K562 (cell line): ENCODE measurements around the gene SNX17. TPM values are rescaled to one million over a fixed set of nuclear protein-coding genes. Genes with fewer than 3 reads are reported as not detected.

Experiments
- EP400 ChIP-seq: fragments of 450-650 bp; IDR thresholded peaks from 2 replicates; pipeline ENCODE4 v1.6.1; 2017; ENCODE audit warnings: antibody characterized with exemption, mild to moderate bottlenecking, moderate library complexity
- FOXA3 ChIP-seq, 2 experiments: fragments of 450-650 bp in 1 of 2; sonication (generic) in 1 of 2; formaldehyde crosslinking; IDR thresholded peaks in 1 of 2; conservative IDR thresholded peaks in 1 of 2; 2 replicates each; pipeline versions ENCODE4 v1.4.0 to v1.8.0; 2020 to 2022; ENCODE audit warnings: mild to moderate bottlenecking in 2 of 2, missing genetic modification reagents in 1 of 2
- FOXJ2 ChIP-seq: fragments of 200-800 bp; sonication (Bioruptor generic); IDR thresholded peaks from 2 replicates; pipeline ENCODE4 v1.6.1; 2016; ENCODE audit warnings: missing genetic modification characterization, missing compliant biosample characterization
- IRF2 ChIP-seq: sonication (generic); formaldehyde crosslinking; IDR thresholded peaks from 2 replicates; pipeline ENCODE4 v1.8.1; 2022; ENCODE audit warnings: mild to moderate bottlenecking, missing genetic modification reagents
- NCOA2 ChIP-seq, 2 experiments: fragments of 450-650 bp; IDR thresholded peaks; 2 replicates each; pipeline ENCODE4 v1.6.1; 2018; ENCODE audit warnings: mild to moderate bottlenecking in 2 of 2, moderate library complexity in 1 of 2; ENCODE audit not compliant: partially characterized antibody in 2 of 2
- NCOA4 ChIP-seq: fragments of 450-650 bp; IDR thresholded peaks from 2 replicates; pipeline ENCODE4 v1.6.1; 2018; ENCODE audit warnings: mild to moderate bottlenecking; ENCODE audit not compliant: partially characterized antibody
- POLR3A ChIP-seq: IDR thresholded peaks from 2 replicates; pipeline ENCODE4 v1.6.1; 2011; ENCODE audit warnings: borderline replicate concordance, mild to moderate bottlenecking, moderate library complexity; ENCODE audit not compliant: insufficient read length, insufficient read depth; ENCODE audit errors: extremely low read depth
- RBM22 ChIP-seq: fragments of 200-400 bp; formaldehyde crosslinking; IDR thresholded peaks from 2 replicates; pipeline ENCODE4 v1.6.1; 2018; ENCODE audit warnings: low read length, low read depth; ENCODE audit not compliant: poor library complexity, severe bottlenecking
- SETDB1 ChIP-seq: IDR thresholded peaks from one replicate; pipeline ENCODE4 v1.6.1; 2012; ENCODE audit warnings: low read length, control low read depth, inconsistent platforms
- SMARCC2 ChIP-seq: fragments of 450-650 bp; IDR thresholded peaks from 2 replicates; pipeline ENCODE4 v1.6.1; 2017; ENCODE audit warnings: antibody characterized with exemption, moderate library complexity, mild to moderate bottlenecking, low read depth
- ZC3H4 ChIP-seq: sonication (generic); formaldehyde crosslinking; IDR thresholded peaks from 2 replicates; pipeline ENCODE4 v1.9.0; 2021; ENCODE audit warnings: missing genetic modification reagents, borderline replicate concordance
- ZNF316 ChIP-seq: fragments of 450-650 bp; IDR thresholded peaks from 2 replicates; pipeline ENCODE4 v1.6.1; 2016
- ZNF707 ChIP-seq: fragments of 250-450 bp; sonication (Bioruptor Pico); conservative IDR thresholded peaks from 2 replicates; pipeline ENCODE4 v1.8.0; 2022; ENCODE audit warnings: inconsistent platforms, mild to moderate bottlenecking, moderate library complexity
- ZNF76 ChIP-seq: fragments of 250-450 bp; sonication (Bioruptor Pico); IDR thresholded peaks from 2 replicates; pipeline ENCODE4 v1.4.0; 2020; ENCODE audit warnings: mild to moderate bottlenecking, moderate library complexity, borderline replicate concordance
- ZNF764 ChIP-seq: fragments of 250-450 bp; sonication (Bioruptor Pico); IDR thresholded peaks from 2 replicates; pipeline ENCODE4 v1.4.0; 2020; ENCODE audit warnings: low read depth, mild to moderate bottlenecking, moderate library complexity
- polyA plus RNA-seq, 8 experiments: library from polyadenylated mRNA; depleted of rRNA in 4 of 8; stranded (reverse) in 5 of 8; unstranded in 3 of 8; fragments of >200 nt; fragmentation: Nextera tagmentation in 2 of 8; fragmentation: Illumina TruSeq in 1 of 8; extraction: Ambion mirVana in 2 of 8; extraction: Trizol in 1 of 8; gene quantifications; 2 replicates each; pipeline versions ENCODE4 v1.2.1 to v1.2.3, GENCODE V29; 2011 to 2014; ENCODE audit warnings: inconsistent platforms in 1 of 8, missing spikeins in 1 of 8
- total RNA-seq, 7 experiments: library from RNA; depleted of rRNA in 6 of 7; stranded (reverse); fragments of >200 nt in 6 of 7; fragmentation: Illumina TruSeq in 2 of 7; extraction: Trizol in 2 of 7; gene quantifications; 2 replicates each; pipeline versions ENCODE4 v1.2.1 to v1.2.3, GENCODE V29; 2011 to 2021; ENCODE audit warnings: low replicate concordance in 1 of 7
- TF ChIP-seq, protein P1 (sequence below): fragments of 150-350 bp; conservative IDR thresholded peaks from 2 replicates; pipeline ENCODE4 v1.6.1; 2014; ENCODE audit warnings: low read length
- TF ChIP-seq, protein P2 (sequence below): fragments of 450-650 bp; conservative IDR thresholded peaks from 2 replicates; pipeline ENCODE4 v1.6.1; 2016; ENCODE audit warnings: missing genetic modification characterization, low read depth, mild to moderate bottlenecking, missing compliant biosample characterization, moderate library complexity
- TF ChIP-seq, protein P3 (sequence below): sonication (generic); formaldehyde crosslinking; IDR thresholded peaks from 2 replicates; pipeline ENCODE4 v1.8.0; 2022; ENCODE audit warnings: mild to moderate bottlenecking, missing genetic modification reagents, borderline replicate concordance
- TF ChIP-seq, protein P4 (sequence below): fragments of 250-450 bp; sonication (Bioruptor Pico); IDR thresholded peaks from 2 replicates; pipeline ENCODE4 v1.8.0; 2021; ENCODE audit warnings: moderate library complexity, mild to moderate bottlenecking, inconsistent platforms

SNX17 gene
- total and polyA plus RNA-seq, 9 of the 15 experiments (the other 6 are each of a cell fraction or from before 2014, with no cell fraction given): 3.0 to 75.7 (median 54.6) TPM

DNA sequence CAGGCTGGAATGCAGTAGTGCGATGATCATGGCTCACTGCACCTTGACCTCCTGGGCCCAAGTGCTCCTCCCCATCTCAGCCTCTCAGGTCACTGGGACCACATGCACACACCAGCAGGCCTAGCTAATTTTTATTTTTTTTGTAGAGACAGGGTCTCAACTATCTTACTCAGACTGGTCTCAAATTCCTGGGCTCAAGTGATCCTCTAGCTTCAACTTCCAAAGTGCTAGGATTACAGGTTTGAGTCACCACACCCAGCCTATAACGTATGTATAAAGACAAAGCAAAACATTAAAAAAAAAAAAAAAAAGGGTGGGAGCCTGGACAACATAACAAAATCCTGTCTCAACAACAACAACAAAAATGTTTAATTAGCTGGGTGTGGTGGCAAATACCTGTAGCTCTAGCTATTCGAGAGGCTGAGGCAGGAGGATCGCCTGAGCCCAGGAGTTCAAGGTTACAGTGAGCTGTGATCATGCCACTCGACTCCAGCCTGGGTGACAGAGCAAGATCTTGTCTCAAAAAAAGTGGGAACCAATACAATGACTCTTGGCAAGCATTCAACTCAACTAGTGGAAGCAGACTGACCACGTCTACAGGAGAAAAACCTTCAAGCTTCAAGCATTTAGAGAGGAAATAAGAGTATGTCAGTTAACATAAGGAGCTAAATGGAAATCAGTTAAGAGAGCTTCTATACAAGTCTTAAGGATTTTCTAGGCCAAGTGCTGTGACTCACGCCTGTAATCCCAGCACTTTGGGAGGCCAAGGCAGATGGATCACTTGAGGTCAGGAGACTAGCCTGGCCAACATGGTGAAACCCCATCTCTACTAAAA is 16.4 kb upstream of the SNX17 start (continued):
- TF ChIP-seq FOXJ2 (tag): peak; percentile 55; the same call in 1 of the 2 replicates
- 0 out of 2 replicates have a peak, but pooled peaks have one; percentile 32 for TF ChIP-seq SMARCC2
- no peak for TF ChIP-seq NCOA4
- no peak for TF ChIP-seq ZNF76
- TF ChIP-seq, protein P1, sequence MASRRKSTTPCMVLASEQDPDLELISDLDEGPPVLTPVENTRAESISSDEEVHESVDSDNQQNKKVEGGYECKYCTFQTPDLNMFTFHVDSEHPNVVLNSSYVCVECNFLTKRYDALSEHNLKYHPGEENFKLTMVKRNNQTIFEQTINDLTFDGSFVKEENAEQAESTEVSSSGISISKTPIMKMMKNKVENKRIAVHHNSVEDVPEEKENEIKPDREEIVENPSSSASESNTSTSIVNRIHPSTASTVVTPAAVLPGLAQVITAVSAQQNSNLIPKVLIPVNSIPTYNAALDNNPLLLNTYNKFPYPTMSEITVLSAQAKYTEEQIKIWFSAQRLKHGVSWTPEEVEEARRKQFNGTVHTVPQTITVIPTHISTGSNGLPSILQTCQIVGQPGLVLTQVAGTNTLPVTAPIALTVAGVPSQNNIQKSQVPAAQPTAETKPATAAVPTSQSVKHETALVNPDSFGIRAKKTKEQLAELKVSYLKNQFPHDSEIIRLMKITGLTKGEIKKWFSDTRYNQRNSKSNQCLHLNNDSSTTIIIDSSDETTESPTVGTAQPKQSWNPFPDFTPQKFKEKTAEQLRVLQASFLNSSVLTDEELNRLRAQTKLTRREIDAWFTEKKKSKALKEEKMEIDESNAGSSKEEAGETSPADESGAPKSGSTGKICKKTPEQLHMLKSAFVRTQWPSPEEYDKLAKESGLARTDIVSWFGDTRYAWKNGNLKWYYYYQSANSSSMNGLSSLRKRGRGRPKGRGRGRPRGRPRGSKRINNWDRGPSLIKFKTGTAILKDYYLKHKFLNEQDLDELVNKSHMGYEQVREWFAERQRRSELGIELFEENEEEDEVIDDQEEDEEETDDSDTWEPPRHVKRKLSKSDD: no peak
- TF ChIP-seq, protein P2, sequence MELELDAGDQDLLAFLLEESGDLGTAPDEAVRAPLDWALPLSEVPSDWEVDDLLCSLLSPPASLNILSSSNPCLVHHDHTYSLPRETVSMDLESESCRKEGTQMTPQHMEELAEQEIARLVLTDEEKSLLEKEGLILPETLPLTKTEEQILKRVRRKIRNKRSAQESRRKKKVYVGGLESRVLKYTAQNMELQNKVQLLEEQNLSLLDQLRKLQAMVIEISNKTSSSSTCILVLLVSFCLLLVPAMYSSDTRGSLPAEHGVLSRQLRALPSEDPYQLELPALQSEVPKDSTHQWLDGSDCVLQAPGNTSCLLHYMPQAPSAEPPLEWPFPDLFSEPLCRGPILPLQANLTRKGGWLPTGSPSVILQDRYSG (tag): 0 out of 2 replicates have a peak, but pooled peaks have one; percentile 49
- no peak for TF ChIP-seq SETDB1
- TF ChIP-seq, protein P3, sequence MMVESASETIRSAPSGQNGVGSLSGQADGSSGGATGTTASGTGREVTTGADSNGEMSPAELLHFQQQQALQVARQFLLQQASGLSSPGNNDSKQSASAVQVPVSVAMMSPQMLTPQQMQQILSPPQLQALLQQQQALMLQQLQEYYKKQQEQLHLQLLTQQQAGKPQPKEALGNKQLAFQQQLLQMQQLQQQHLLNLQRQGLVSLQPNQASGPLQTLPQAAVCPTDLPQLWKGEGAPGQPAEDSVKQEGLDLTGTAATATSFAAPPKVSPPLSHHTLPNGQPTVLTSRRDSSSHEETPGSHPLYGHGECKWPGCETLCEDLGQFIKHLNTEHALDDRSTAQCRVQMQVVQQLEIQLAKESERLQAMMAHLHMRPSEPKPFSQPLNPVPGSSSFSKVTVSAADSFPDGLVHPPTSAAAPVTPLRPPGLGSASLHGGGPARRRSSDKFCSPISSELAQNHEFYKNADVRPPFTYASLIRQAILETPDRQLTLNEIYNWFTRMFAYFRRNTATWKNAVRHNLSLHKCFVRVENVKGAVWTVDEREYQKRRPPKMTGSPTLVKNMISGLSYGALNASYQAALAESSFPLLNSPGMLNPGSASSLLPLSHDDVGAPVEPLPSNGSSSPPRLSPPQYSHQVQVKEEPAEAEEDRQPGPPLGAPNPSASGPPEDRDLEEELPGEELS (CRISPR knock-in tag): no peak
- TF ChIP-seq ZNF707 (CRISPR knock-in tag): no peak
- no peak for TF ChIP-seq POLR3A
- peak; percentile 67 for TF ChIP-seq ZNF316
- TF ChIP-seq ZNF764 (CRISPR knock-in tag): no peak
- no peak for TF ChIP-seq RBM22
- TF ChIP-seq NCOA2 (IDR thresholded peaks at IDR 0.05; ENCODE audit: partially characterized antibody in 2 of 2): no peak
- no peak for TF ChIP-seq ZC3H4 (CRISPR knock-in tag)
- TF ChIP-seq EP400: peak; percentile 55
- no peak for TF ChIP-seq FOXA3 (CRISPR knock-in tag; conservative IDR thresholded peaks at IDR 0.05 in 1 of 2, IDR thresholded peaks at IDR 0.05 in 1 of 2)
- TF ChIP-seq, protein P4, sequence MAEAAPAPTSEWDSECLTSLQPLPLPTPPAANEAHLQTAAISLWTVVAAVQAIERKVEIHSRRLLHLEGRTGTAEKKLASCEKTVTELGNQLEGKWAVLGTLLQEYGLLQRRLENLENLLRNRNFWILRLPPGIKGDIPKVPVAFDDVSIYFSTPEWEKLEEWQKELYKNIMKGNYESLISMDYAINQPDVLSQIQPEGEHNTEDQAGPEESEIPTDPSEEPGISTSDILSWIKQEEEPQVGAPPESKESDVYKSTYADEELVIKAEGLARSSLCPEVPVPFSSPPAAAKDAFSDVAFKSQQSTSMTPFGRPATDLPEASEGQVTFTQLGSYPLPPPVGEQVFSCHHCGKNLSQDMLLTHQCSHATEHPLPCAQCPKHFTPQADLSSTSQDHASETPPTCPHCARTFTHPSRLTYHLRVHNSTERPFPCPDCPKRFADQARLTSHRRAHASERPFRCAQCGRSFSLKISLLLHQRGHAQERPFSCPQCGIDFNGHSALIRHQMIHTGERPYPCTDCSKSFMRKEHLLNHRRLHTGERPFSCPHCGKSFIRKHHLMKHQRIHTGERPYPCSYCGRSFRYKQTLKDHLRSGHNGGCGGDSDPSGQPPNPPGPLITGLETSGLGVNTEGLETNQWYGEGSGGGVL (CRISPR knock-in tag): no peak
- TF ChIP-seq IRF2 (CRISPR knock-in tag): no peak
